GM12873 (cell line): Measurements from ENCODE around the gene ZHX3.

Source experiments
- CTCF ChIP-seq: IDR thresholded peaks from 2 replicates; pipeline ENCODE4 v1.5.1; 2012; ENCODE audit warnings: low read depth, mild to moderate bottlenecking, moderate library complexity, low read length, control low read depth; ENCODE audit not compliant: insufficient read depth; ENCODE audit errors: missing control alignments

The ZHX3 gene

GRCh38 chr20:41335591-41335990 lies 18.1 kb upstream of the ZHX3 start:
- TF ChIP-seq CTCF, result no peak

- TF ChIP-seq CTCF, result no peak
Measured at GRCh38 chr20:41334443-41335421, 17.2 kb upstream of the ZHX3 start.

GRCh38 chr20:41334036-41334435 lies 16.5 kb upstream of the ZHX3 start:
- no peak for TF ChIP-seq CTCF

GRCh38 chr20:41331731-41332130 lies 14.2 kb upstream of the ZHX3 start:
- TF ChIP-seq CTCF, result no peak

- TF ChIP-seq CTCF, result no peak
Measured at GRCh38 chr20:41330941-41331340, 13.4 kb upstream of the ZHX3 start.

- TF ChIP-seq CTCF, result no peak
Measured at GRCh38 chr20:41330343-41330720, 12.8 kb upstream of the ZHX3 start.

GRCh38 chr20:41329435-41330342 lies 12.2 kb upstream of the ZHX3 start:
- no peak for TF ChIP-seq CTCF
